ENCODE results near the gene NOP9. TPM values are rescaled to one million over a fixed set of nuclear protein-coding genes. Genes with fewer than 3 reads are reported as not detected.

The NOP9 gene
- total and polyA plus RNA-seq, 9 of the 15 experiments (the other 6 are each of a cell fraction or from before 2014, with no cell fraction given): 1.0 to 27.9 (median 15.1) TPM

- TF ChIP-seq SAFB2 (IDR thresholded peaks at IDR 0.05; ENCODE audit: borderline replicate concordance, low read depth, low read length, severe bottlenecking) (no peak), XRCC4 (IDR thresholded peaks at IDR 0.05; ENCODE audit: extremely low read depth, insufficient read depth, insufficient read length) (no peak), MCM2 (IDR thresholded peaks at IDR 0.05; ENCODE audit: low read depth) (no peak), IRF2 (CRISPR knock-in tag; IDR thresholded peaks at IDR 0.05) (no peak), ARID3B (CRISPR knock-in tag; IDR thresholded peaks at IDR 0.05; ENCODE audit: borderline replicate concordance) (no peak), KAT2B (IDR thresholded peaks at IDR 0.05; ENCODE audit: low read depth, low read length) (no peak), KDM1A (IDR thresholded peaks at IDR 0.05) (no peak), ILF3 (IDR thresholded peaks at IDR 0.05; ENCODE audit: borderline replicate concordance) (no peak; the same call in 1 of the 2 replicates), STAT5A (IDR thresholded peaks at IDR 0.05; ENCODE audit: borderline replicate concordance, low read length) (no peak; the same call in 1 of the 2 replicates), CGGBP1 (CRISPR knock-in tag; IDR thresholded peaks at IDR 0.05) (no peak), KDM5B (IDR thresholded peaks at IDR 0.05; ENCODE audit: insufficient replicate concordance, low read depth, low read length) (peak; percentile 46), ZNF584 (CRISPR knock-in tag; IDR thresholded peaks at IDR 0.05; ENCODE audit: low read depth) (no peak), SMC3 (conservative IDR thresholded peaks at IDR 0.05; ENCODE audit: insufficient read depth, low read depth, low read length) (0 out of 2 replicates have a peak, but pooled peaks have one; percentile 18), CBX2 (IDR thresholded peaks at IDR 0.05; ENCODE audit: insufficient read depth, low read length, poor library complexity, severe bottlenecking) (no peak), ZNF717 (CRISPR knock-in tag; IDR thresholded peaks at IDR 0.05) (no peak), PPARD (CRISPR knock-in tag; IDR thresholded peaks at IDR 0.05) (no peak), WHSC1 (IDR thresholded peaks at IDR 0.05; ENCODE audit: low read length) (no peak)
- TF ChIP-seq, protein P1, sequence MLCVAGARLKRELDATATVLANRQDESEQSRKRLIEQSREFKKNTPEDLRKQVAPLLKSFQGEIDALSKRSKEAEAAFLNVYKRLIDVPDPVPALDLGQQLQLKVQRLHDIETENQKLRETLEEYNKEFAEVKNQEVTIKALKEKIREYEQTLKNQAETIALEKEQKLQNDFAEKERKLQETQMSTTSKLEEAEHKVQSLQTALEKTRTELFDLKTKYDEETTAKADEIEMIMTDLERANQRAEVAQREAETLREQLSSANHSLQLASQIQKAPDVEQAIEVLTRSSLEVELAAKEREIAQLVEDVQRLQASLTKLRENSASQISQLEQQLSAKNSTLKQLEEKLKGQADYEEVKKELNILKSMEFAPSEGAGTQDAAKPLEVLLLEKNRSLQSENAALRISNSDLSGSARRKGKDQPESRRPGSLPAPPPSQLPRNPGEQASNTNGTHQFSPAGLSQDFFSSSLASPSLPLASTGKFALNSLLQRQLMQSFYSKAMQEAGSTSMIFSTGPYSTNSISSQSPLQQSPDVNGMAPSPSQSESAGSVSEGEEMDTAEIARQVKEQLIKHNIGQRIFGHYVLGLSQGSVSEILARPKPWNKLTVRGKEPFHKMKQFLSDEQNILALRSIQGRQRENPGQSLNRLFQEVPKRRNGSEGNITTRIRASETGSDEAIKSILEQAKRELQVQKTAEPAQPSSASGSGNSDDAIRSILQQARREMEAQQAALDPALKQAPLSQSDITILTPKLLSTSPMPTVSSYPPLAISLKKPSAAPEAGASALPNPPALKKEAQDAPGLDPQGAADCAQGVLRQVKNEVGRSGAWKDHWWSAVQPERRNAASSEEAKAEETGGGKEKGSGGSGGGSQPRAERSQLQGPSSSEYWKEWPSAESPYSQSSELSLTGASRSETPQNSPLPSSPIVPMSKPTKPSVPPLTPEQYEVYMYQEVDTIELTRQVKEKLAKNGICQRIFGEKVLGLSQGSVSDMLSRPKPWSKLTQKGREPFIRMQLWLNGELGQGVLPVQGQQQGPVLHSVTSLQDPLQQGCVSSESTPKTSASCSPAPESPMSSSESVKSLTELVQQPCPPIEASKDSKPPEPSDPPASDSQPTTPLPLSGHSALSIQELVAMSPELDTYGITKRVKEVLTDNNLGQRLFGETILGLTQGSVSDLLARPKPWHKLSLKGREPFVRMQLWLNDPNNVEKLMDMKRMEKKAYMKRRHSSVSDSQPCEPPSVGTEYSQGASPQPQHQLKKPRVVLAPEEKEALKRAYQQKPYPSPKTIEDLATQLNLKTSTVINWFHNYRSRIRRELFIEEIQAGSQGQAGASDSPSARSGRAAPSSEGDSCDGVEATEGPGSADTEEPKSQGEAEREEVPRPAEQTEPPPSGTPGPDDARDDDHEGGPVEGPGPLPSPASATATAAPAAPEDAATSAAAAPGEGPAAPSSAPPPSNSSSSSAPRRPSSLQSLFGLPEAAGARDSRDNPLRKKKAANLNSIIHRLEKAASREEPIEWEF (CRISPR knock-in tag; IDR thresholded peaks at IDR 0.05): no peak
- TF ChIP-seq, protein P2, sequence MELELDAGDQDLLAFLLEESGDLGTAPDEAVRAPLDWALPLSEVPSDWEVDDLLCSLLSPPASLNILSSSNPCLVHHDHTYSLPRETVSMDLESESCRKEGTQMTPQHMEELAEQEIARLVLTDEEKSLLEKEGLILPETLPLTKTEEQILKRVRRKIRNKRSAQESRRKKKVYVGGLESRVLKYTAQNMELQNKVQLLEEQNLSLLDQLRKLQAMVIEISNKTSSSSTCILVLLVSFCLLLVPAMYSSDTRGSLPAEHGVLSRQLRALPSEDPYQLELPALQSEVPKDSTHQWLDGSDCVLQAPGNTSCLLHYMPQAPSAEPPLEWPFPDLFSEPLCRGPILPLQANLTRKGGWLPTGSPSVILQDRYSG (tag; conservative IDR thresholded peaks at IDR 0.05; ENCODE audit: low read depth): no peak
These were observed 28.4 kb upstream of the NOP9 start, which contains the start of gene RABGGTA (continued) for GRCh38 chr14:24271134-24271833.
